ENCODE results near the gene NEK2.
"Not testable (repeated sequence)": the region's sequence is repeated elsewhere in the genome, so short reads cannot be mapped to it uniquely, and the experiment has no call there.

Gene NEK2

DNA sequence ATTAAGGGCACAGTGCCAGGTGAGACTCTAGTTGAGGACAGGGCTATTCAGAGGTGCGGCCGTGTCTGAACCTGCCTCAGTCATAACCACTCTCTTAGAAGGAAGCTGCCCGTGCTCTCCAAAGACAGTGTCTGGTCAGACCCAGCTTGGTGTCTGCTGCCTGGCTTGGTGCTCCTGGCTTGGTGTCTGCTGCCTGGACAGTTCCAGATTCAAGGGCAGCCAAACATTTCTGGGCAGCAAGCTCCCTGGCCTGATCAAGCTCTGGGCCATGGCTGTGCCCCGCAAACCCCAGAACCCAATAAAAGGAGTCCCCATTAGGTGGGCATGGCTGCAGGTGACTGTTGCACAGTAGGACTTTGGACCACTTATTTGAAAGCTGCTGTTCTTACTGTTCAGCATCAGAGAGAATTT is 27.7 kb downstream of the NEK2 start:
- in situ Hi-C loops (cut with MboI; ENCODE audit: low pct_unique_long_range_greater_than_20kb, low sequenced_read_pairs, unreplicated experiment), result no loop called here
- TF ChIP-seq, protein P1, sequence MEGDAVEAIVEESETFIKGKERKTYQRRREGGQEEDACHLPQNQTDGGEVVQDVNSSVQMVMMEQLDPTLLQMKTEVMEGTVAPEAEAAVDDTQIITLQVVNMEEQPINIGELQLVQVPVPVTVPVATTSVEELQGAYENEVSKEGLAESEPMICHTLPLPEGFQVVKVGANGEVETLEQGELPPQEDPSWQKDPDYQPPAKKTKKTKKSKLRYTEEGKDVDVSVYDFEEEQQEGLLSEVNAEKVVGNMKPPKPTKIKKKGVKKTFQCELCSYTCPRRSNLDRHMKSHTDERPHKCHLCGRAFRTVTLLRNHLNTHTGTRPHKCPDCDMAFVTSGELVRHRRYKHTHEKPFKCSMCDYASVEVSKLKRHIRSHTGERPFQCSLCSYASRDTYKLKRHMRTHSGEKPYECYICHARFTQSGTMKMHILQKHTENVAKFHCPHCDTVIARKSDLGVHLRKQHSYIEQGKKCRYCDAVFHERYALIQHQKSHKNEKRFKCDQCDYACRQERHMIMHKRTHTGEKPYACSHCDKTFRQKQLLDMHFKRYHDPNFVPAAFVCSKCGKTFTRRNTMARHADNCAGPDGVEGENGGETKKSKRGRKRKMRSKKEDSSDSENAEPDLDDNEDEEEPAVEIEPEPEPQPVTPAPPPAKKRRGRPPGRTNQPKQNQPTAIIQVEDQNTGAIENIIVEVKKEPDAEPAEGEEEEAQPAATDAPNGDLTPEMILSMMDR (IDR thresholded peaks at IDR 0.05; ENCODE audit: extremely low read depth, insufficient read depth, missing control alignments), result no peak
- no peak for DNase-seq (ENCODE audit: low spot score)

DNA sequence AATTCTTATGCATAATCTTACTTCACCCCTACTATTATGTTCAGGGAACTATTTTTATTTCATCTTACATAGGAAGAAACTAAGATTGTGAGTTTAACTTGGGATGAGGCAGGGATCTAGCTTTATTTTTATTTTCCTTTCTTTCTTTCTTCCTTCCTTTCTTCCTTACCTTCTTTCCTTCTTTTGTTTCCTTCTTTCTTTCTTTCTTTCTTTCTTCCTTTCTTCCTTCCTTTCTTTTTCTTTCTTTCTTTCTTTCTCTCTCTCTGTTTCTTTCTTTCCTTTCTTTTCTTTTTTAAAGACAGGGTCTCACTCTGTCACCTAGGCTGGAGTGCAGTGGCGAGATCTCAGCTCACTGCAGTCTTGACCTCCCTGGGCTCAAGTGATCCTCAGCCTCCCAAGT is 28.9 kb downstream of the NEK2 start:
- in situ Hi-C loops (cut with MboI; ENCODE audit: low pct_unique_long_range_greater_than_20kb, low sequenced_read_pairs, unreplicated experiment), result no loop called here
- no peak for DNase-seq (ENCODE audit: low spot score)
- TF ChIP-seq, protein P1 (IDR thresholded peaks at IDR 0.05; ENCODE audit: extremely low read depth, insufficient read depth, missing control alignments), result no peak

DNA sequence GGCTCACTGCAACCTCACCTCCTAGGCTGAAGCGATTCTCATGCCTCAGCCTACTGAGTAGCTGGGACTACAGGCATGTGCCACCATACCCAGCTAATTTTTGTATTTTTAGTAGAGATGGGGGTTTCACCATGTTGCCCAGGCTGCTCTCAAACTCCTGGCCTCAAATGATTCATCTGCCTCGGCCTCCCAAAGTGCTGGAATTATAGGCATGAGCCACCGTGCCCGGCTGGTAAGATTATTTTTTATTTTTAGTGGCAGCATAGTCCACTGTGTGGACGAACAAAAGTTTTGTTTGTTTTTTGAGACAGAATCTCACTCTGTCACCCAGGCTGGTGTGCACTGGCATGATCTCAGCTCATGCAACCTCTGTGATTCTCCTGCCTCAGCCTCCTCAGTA is 29.8 kb downstream of the NEK2 start:
- in situ Hi-C loops (cut with MboI; ENCODE audit: low pct_unique_long_range_greater_than_20kb, low sequenced_read_pairs, unreplicated experiment); DNase-seq (ENCODE audit: low spot score): not testable (repeated sequence)

DNA sequence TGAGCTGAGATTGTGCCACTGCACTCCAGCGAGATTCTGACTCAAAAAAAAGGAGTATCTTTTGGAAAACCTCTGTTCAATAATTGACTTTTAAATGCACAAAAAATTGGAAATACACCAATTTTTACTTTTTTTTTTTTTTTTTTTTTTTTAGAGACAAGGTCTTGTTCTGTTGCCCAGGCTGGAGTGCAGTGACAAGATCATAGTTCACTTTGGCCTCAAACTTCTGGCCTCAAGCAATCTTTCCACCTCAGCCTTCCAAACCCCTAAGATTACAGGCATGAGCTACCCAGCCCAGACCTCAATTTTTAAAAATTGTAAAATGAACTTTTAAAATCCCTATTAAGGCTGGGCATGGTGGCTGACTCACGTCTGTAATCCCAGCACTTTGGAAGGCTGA is 30.8 kb downstream of the NEK2 start:
- no peak for DNase-seq (ENCODE audit: low spot score)
- in situ Hi-C loops (cut with MboI; ENCODE audit: low pct_unique_long_range_greater_than_20kb, low sequenced_read_pairs, unreplicated experiment), result no loop called here
- TF ChIP-seq, protein P1 (IDR thresholded peaks at IDR 0.05; ENCODE audit: extremely low read depth, insufficient read depth, missing control alignments), result no peak

DNA sequence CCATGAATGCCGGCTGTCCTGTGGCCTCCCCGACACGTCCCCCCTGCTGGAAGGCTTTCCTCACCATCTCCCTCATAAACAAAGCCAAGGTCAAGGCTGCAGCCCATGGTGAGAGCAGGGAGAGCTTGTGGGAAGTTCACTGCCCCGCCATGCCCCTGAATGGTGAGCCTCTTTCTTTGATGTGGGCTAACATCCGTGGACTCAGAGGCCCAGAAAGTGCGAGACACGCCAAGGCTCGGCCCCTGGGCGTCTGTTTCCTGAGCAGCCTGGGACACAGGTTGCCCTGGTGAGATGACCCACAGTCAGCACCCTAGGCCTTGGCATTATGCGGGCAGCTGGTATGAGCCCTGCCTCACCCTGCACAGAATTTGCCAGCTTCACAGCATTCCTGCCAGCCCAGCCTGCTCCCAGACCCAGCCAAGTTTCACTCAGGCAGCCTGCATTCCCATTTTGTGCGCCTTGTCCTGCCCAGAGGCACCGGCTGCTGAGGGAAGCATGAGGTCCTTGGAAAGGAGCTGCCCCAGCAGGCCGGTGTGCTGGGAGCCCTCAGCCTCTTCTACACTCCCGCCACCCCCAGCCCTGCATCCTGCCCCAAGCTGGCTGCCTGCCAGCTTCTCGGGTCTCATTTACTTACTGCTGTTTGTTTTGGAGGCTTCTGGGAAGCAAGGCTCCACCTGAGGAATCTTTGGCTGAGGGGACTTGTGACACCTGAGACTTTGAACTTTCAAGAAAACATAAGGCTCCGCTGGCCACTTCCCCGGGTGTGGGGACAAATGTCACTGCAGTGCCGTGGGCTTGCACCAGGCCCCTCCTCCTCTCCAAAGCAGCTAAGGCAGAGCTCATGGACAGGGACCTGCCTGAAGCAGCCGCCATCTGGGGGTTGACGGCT is 31.9 kb downstream of the NEK2 start:
- no peak for DNase-seq (ENCODE audit: low spot score)

DNA sequence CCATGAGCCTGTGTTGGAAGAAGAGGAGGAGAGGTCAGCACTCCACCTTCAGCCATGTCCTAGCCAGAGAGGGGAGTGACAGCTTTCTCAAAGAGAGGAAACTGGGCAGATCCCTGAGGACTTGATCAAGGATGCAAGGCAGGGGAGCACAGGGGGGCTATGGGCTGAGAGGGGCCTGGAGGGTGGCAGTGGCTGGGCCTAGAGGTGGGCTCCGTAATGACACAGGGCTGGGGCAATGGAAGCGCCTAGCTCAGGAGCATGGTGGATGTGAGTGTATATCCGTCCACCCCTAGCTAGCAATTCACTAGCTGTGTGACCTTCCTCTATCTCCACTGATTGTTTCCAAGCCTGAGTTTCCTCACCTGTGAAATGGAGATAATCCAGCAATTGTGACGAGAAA is 32.6 kb downstream of the NEK2 start:
- no peak for DNase-seq (ENCODE audit: low spot score)
- in situ Hi-C loops (cut with MboI; ENCODE audit: low pct_unique_long_range_greater_than_20kb, low sequenced_read_pairs, unreplicated experiment), result no loop called here
- TF ChIP-seq, protein P1 (IDR thresholded peaks at IDR 0.05; ENCODE audit: extremely low read depth, insufficient read depth, missing control alignments), result no peak

More for the DNA sequence above, 31.9 kb downstream of the NEK2 start:
- in situ Hi-C loops (cut with MboI; ENCODE audit: low pct_unique_long_range_greater_than_20kb, low sequenced_read_pairs, unreplicated experiment), result no loop called here
- TF ChIP-seq, protein P1 (IDR thresholded peaks at IDR 0.05; ENCODE audit: extremely low read depth, insufficient read depth, missing control alignments), result no peak

DNA sequence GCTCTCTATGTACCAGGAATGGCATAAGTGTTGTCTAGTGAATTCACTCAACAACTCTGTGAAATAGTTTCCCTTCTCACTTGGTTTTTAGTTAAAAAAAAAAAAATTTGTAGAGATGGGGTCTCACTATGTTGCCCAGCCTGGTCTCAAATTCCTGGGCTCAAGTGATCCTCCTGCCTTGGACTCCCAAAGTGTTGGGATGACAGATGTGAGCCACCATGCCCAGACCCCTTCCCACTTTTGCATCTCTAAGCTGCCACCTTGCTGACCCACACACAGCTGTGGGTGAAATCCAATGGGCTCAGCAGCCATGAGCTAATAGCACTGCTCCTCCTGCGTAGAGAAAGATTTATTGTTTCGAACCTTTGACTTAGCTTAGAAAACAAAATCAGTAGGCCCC is 33.5 kb downstream of the NEK2 start:
- TF ChIP-seq, protein P1 (IDR thresholded peaks at IDR 0.05; ENCODE audit: extremely low read depth, insufficient read depth, missing control alignments), result no peak
- in situ Hi-C loops (cut with MboI; ENCODE audit: low pct_unique_long_range_greater_than_20kb, low sequenced_read_pairs, unreplicated experiment), result no loop called here
- no peak for DNase-seq (ENCODE audit: low spot score)
